Vagina (tissue), 2 donors: ENCODE data around the gene RTL1. TPM values are rescaled to one million over a fixed set of nuclear protein-coding genes. Genes with fewer than 3 reads are reported as not detected.
A peak's percentile ranks its signal among the peaks of the same experiment; 100 is the strongest.

Experiments
- DNase-seq, 2 donors: peaks; one replicate each; pipeline ENCODE4 v3.0.0-alpha.2; 2017; ENCODE audit errors: extremely low spot score in 2 of 2
- H3K27ac ChIP-seq: fragments of 200-600 bp; sonication (generic); one replicate; pipeline ENCODE4 v1.5.1; 2019
- H3K27me3 ChIP-seq: fragments of 200-600 bp; sonication (generic); one replicate; pipeline ENCODE4 v1.5.1; 2019
- H3K36me3 ChIP-seq, 2 donors: fragments of 200-600 bp; sonication (generic); one replicate each; pipeline ENCODE4 v1.5.1; 2017 to 2019
- H3K4me1 ChIP-seq: fragments of 200-600 bp; sonication (generic); one replicate; pipeline ENCODE4 v1.5.1; 2019
- H3K4me3 ChIP-seq, 2 donors: fragments of 200-600 bp; sonication (generic); 1 replicate in 1 of 2; 2 replicates in 1 of 2; pipeline ENCODE4 v1.5.1; 2016 to 2019
- H3K9me3 ChIP-seq: fragments of 200-600 bp; sonication (generic); one replicate; pipeline ENCODE4 v1.5.1; 2019
- POLR2A ChIP-seq, 2 donors: fragments of 450-650 bp; IDR thresholded peaks; one replicate each; pipeline ENCODE4 v1.6.1; 2017; ENCODE audit warnings: antibody characterized with exemption in 2 of 2, mild to moderate bottlenecking in 2 of 2, moderate library complexity in 2 of 2
- POLR2AphosphoS5 ChIP-seq, 2 donors: sonication (generic); formaldehyde crosslinking; IDR thresholded peaks; one replicate each; pipeline ENCODE4 v1.9.0; 2017; ENCODE audit warnings: antibody characterized with exemption in 2 of 2, mild to moderate bottlenecking in 2 of 2, low read depth in 1 of 2; ENCODE audit not compliant: insufficient read depth in 1 of 2
- intact Hi-C: fragments of 100-400 bp; cut with DNase I; formaldehyde crosslinking; loops from one replicate; pipeline ENCODE4 v1.15.1; 2023
- total RNA-seq: library from RNA; depleted of rRNA; stranded (reverse); fragments of >200 nt; gene quantifications from one replicate; pipeline ENCODE4 v1.2.3, GENCODE V29; 2016
- TF ChIP-seq, protein P1 (sequence below), 3 experiments: fragments of 450-650 bp in 2 of 3; fragments of 200-600 bp in 1 of 3; sonication (generic) in 1 of 3; IDR thresholded peaks; one replicate each; pipeline ENCODE4 v1.5.1; 2017 to 2019; ENCODE audit warnings: antibody characterized with exemption in 3 of 3, mild to moderate bottlenecking in 2 of 3, moderate library complexity in 2 of 3

The RTL1 gene
- total RNA-seq, 1 donor from 2014 or later, result not detected

DNA sequence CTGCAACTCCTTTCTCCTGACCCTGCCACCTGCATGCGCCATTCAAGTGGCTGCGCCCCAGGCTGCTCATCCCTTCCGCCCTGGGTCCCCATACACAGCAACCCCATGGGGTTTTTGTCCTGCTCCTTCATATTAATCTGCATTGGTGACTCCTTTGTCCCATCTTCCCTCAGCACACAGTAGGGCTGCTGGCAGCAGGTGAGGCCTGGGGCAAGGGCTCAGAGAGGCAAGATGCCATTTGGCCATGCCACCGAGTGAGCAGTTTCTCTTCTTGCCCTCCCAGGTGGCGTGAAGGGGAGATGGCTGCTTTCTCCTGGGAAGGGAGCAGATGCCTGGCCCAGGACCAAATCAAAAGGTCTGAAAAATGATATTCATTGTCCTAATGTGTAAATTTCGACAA lies 9.1 kb downstream of the RTL1 start:
- H3K9me3 ChIP-seq, result no peaks in the 10 kb centered on the region
- TF ChIP-seq, protein P1, sequence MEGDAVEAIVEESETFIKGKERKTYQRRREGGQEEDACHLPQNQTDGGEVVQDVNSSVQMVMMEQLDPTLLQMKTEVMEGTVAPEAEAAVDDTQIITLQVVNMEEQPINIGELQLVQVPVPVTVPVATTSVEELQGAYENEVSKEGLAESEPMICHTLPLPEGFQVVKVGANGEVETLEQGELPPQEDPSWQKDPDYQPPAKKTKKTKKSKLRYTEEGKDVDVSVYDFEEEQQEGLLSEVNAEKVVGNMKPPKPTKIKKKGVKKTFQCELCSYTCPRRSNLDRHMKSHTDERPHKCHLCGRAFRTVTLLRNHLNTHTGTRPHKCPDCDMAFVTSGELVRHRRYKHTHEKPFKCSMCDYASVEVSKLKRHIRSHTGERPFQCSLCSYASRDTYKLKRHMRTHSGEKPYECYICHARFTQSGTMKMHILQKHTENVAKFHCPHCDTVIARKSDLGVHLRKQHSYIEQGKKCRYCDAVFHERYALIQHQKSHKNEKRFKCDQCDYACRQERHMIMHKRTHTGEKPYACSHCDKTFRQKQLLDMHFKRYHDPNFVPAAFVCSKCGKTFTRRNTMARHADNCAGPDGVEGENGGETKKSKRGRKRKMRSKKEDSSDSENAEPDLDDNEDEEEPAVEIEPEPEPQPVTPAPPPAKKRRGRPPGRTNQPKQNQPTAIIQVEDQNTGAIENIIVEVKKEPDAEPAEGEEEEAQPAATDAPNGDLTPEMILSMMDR (IDR thresholded peaks at IDR 0.05), result no peak
- TF ChIP-seq POLR2A (IDR thresholded peaks at IDR 0.05), result no peak
- TF ChIP-seq POLR2AphosphoS5 (IDR thresholded peaks at IDR 0.05; ENCODE audit: insufficient read depth in 1 of 2, low read depth in 1 of 2), result no peak
- DNase-seq, result no peak
- no peak overlapping the region for H3K27ac ChIP-seq
- H3K4me1 ChIP-seq, result peaks cover 13% of the 10 kb centered on the region
- no peak overlapping the region for H3K4me3 ChIP-seq
- H3K27me3 ChIP-seq, result no peaks in the 10 kb centered on the region
- intact Hi-C loops, result no loop called here
- no peaks in the 10 kb centered on the region for H3K36me3 ChIP-seq

DNA sequence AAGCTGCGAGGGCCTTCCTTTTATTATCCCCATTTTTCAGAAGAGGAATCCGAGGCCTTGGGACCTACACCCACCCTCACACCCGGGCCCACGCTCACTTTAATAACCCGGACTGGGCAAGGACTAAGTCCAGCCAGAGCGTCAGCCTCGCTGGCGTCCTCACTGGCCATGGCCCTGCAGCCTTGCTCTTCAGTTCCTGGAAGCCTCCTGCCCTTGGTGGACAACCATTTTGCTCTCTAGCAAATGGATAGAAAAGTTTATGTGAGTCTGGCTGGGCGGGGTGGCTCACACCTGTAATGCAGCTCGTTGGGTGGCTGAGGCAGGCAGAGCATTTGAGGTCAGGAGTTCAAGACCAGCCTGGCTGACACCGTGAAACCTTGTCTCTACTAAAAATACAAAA lies 9.8 kb downstream of the RTL1 start:
- H3K9me3 ChIP-seq, result no peaks in the 10 kb centered on the region
- H3K4me3 ChIP-seq, result no peak overlapping the region
- TF ChIP-seq, protein P1 (IDR thresholded peaks at IDR 0.05), result no peak
- H3K27ac ChIP-seq, result no peak overlapping the region
- no peaks in the 10 kb centered on the region for H3K27me3 ChIP-seq
- DNase-seq, result peak in 1 of 2 donors; percentile 74
- intact Hi-C loops, result no loop called here
- peaks cover 6% of the 10 kb centered on the region for H3K4me1 ChIP-seq
- H3K36me3 ChIP-seq, result no peaks in the 10 kb centered on the region

GRCh38 chr14:100893228-100893601 lies 10.3 kb downstream of the RTL1 start:
- Histone ChIP-seq H3K27ac (no peak overlapping the region), H3K9me3 (no peaks in the 10 kb centered on the region), H3K36me3 (no peaks in the 10 kb centered on the region), H3K4me1 (peaks cover 1% of the 10 kb centered on the region), H3K27me3 (no peaks in the 10 kb centered on the region), H3K4me3 (no peak overlapping the region)
- TF ChIP-seq POLR2A (IDR thresholded peaks at IDR 0.05), result no peak
- TF ChIP-seq, protein P1 (IDR thresholded peaks at IDR 0.05), result no peak
- no peak for TF ChIP-seq POLR2AphosphoS5 (IDR thresholded peaks at IDR 0.05; ENCODE audit: insufficient read depth in 1 of 2, low read depth in 1 of 2)
- peak in 1 of 2 donors; percentile 46 for DNase-seq
- intact Hi-C loops, result no loop called here

- peak in 1 of 2 donors; percentile 91 for DNase-seq
- Histone ChIP-seq H3K4me1 (no peaks in the 10 kb centered on the region), H3K27me3 (no peaks in the 10 kb centered on the region), H3K27ac (no peak overlapping the region), H3K9me3 (no peaks in the 10 kb centered on the region), H3K36me3 (no peaks in the 10 kb centered on the region), H3K4me3 (no peak overlapping the region)
- intact Hi-C loops, result no loop called here
- TF ChIP-seq, protein P1 (IDR thresholded peaks at IDR 0.05), result no peak
- TF ChIP-seq POLR2A (IDR thresholded peaks at IDR 0.05) (no peak), POLR2AphosphoS5 (IDR thresholded peaks at IDR 0.05; ENCODE audit: insufficient read depth in 1 of 2, low read depth in 1 of 2) (no peak)
These were observed 10.9 kb downstream of the RTL1 start for GRCh38 chr14:100892496-100893227.
